Activated CD8-positive, alpha-beta T cell treated with anti-CD3 and anti-CD28 coated beads for 36 hours (primary cell): ENCODE data around the gene GOLPH3. TPM values are rescaled to one million over a fixed set of nuclear protein-coding genes. Genes with fewer than 3 reads are reported as not detected.

Source experiments
- ATAC-seq: fragments of 200-7000 bp; cut with Tn5 transposase; one replicate; pipeline ENCODE4 v1.10.0; 2021; ENCODE audit warnings: mild to moderate bottlenecking, moderate library complexity
- CTCF ChIA-PET: fragments of 350-600 bp; sonication (Branson Sonifier 250); formaldehyde crosslinking; loops from one replicate; lab custom pipeline; 2021; ENCODE audit warnings: antibody characterized with exemption; lab: Charles Lee
- POLR2A ChIA-PET: fragments of 350-600 bp; sonication (Branson Sonifier 250); formaldehyde crosslinking; loops from one replicate; lab custom pipeline; 2021; ENCODE audit warnings: antibody characterized with exemption; lab: Charles Lee
- DNase-seq: peaks from one replicate; pipeline ENCODE4 v3.0.0-alpha.2; 2020
- H3K27ac Mint-ChIP-seq: one replicate; pipeline ENCODE4 v1.8.0; 2021; ENCODE audit warnings: mild to moderate bottlenecking, mixed read lengths
- H3K27me3 Mint-ChIP-seq: one replicate; pipeline ENCODE4 v1.8.0; 2021; ENCODE audit warnings: mixed read lengths
- H3K36me3 Mint-ChIP-seq: one replicate; pipeline ENCODE4 v1.8.0; 2021; ENCODE audit warnings: low read depth, mixed read lengths
- H3K4me1 Mint-ChIP-seq: one replicate; pipeline ENCODE4 v1.8.0; 2021; ENCODE audit warnings: low read depth, mixed read lengths
- H3K4me3 Mint-ChIP-seq: one replicate; pipeline ENCODE4 v1.8.0; 2021; ENCODE audit warnings: mild to moderate bottlenecking, moderate library complexity, mixed read lengths
- H3K9me3 Mint-ChIP-seq: one replicate; pipeline ENCODE4 v1.8.0; 2021; ENCODE audit warnings: mixed read lengths
- CTCF ChIP-seq: fragments of 200-600 bp; IDR thresholded peaks from one replicate; pipeline ENCODE4 v1.8.0; 2022; ENCODE audit warnings: antibody characterized with exemption, mild to moderate bottlenecking
- intact Hi-C: fragments of 100-400 bp; cut with micrococcal nuclease; formaldehyde crosslinking; loops from one replicate; pipeline ENCODE4 v1.10.0; 2022
- total RNA-seq, 2 experiments: library from RNA; stranded (reverse); gene quantifications; one replicate each; pipeline ENCODE4 v1.2.3, GENCODE V29; 2021

Gene GOLPH3
- total RNA-seq, 2 experiments from 2014 or later, result 53.2 to 56.7 TPM

- DNase-seq, result no peak
- CTCF ChIA-PET, result interaction anchor here (1.0 to 1.5 kb wide), 3 partner anchors 17 to 36 kb away, joined by 3 read pairs; no protein-coding TSS in a partner anchor
- TF ChIP-seq CTCF, result no peak
- Mint-ChIP-seq H3K36me3 (no peaks in the 10 kb centered on the region), H3K9me3 (no peaks in the 10 kb centered on the region), H3K27me3 (peaks cover 2% of the 10 kb centered on the region), H3K4me3 (no peak overlapping the region), H3K4me1 (peaks cover 21% of the 10 kb centered on the region), H3K27ac (no peak overlapping the region)
- POLR2A ChIA-PET, result no interaction called here
- intact Hi-C loops, result no loop called here
- no peak for ATAC-seq
Measured at GRCh38 chr5:32207355-32207634, 33.2 kb upstream of the GOLPH3 start.

DNA sequence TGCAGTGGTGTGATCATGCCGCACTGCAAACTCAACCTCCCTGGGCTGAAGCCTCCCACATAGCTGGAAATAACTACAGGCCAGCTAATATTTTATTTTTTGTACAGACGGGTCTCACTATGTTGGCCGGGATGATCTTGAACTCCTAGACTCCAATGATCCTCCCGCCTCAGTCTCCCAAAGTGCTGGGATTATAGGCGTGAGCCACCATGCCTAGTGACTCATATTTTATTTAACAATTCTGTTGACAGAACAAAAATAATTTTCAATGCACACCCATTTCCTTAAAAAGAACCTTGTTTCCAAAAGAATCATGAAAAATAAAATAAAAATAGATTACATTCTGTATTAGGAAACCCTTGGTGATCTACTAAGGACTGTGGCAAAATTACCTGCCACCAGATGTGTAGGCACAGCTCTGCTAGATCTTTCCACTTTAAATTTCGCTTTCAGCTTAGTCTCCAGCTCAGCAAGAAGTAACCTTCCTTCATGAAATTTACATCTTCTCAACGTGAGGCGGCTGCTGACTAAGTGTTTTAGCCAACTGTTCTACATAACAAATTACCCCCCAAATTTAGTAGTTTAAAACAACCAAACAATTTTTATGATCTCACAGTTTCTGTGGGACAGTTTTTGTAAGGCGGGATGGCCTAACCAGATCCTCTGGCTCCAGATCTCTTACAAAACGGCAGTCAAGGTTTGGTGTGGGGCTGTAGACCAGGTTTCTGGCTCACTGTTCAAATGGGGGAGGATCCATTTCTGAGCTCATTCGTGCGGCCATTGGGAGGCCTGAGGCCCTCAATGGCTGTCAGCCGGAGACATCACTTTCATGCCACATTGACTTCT, 32.6 kb upstream of the GOLPH3 start:
- Mint-ChIP-seq H3K4me1 (peaks cover 21% of the 10 kb centered on the region), H3K27me3 (peaks cover 3% of the 10 kb centered on the region), H3K4me3 (no peak overlapping the region), H3K9me3 (no peaks in the 10 kb centered on the region), H3K27ac (no peak overlapping the region), H3K36me3 (no peaks in the 10 kb centered on the region)
- POLR2A ChIA-PET, result interaction anchor here (0.9 kb wide), 1 partner anchor 28 kb away, joined by 3 read pairs; no protein-coding TSS in a partner anchor
- ATAC-seq (no peak), DNase-seq (no peak)
- no peak for TF ChIP-seq CTCF
- intact Hi-C loops, result no loop called here
- CTCF ChIA-PET, result interaction anchor here (0.6 to 1.5 kb wide), 5 partner anchors 18 to 197 kb away, joined by 3 to 4 read pairs (median 3); no protein-coding TSS in a partner anchor

- Mint-ChIP-seq H3K27ac (no peak overlapping the region), H3K27me3 (peaks cover 3% of the 10 kb centered on the region), H3K9me3 (no peaks in the 10 kb centered on the region), H3K4me1 (peaks cover 19% of the 10 kb centered on the region), H3K4me3 (no peak overlapping the region), H3K36me3 (no peaks in the 10 kb centered on the region)
- ATAC-seq, result no peak
- POLR2A ChIA-PET, result interaction anchor here (0.9 kb wide), 1 partner anchor 27 kb away, joined by 3 read pairs; no protein-coding TSS in a partner anchor
- TF ChIP-seq CTCF, result no peak
- intact Hi-C loops, result no loop called here
- CTCF ChIA-PET, result interaction anchor here (0.8 to 1.5 kb wide), 4 partner anchors 17 to 124 kb away, joined by 3 to 4 read pairs (median 3); no protein-coding TSS in a partner anchor
- no peak for DNase-seq
Measured at GRCh38 chr5:32206053-32206452, 31.9 kb upstream of the GOLPH3 start.

- Mint-ChIP-seq H3K27me3 (peaks cover 7% of the 10 kb centered on the region), H3K4me3 (no peak overlapping the region), H3K9me3 (no peaks in the 10 kb centered on the region), H3K4me1 (peaks cover 8% of the 10 kb centered on the region), H3K36me3 (no peaks in the 10 kb centered on the region), H3K27ac (no peak overlapping the region)
- intact Hi-C loops, result no loop called here
- ATAC-seq, result no peak
- ChIA-PET POLR2A (interaction anchor here (0.7 kb wide), 1 partner anchor 11 kb away, joined by 3 read pairs; no protein-coding TSS in a partner anchor), CTCF (interaction anchor here (1.0 kb wide), 1 partner anchor 127 kb away, joined by 3 read pairs; no protein-coding TSS in a partner anchor)
- no peak for TF ChIP-seq CTCF
- no peak for DNase-seq
Measured at GRCh38 chr5:32202394-32202793, 28.3 kb upstream of the GOLPH3 start.
